ENCODE data around the gene DCTN1. TPM values are rescaled to one million over a fixed set of nuclear protein-coding genes. Genes with fewer than 3 reads are reported as not detected.

Gene DCTN1
- total RNA-seq, 1 donor from 2014 or later, result 244 TPM

- no peaks in the 10 kb centered on the region for H3K9me3 Mint-ChIP-seq (ENCODE audit: unreplicated experiment)
- H3K4me3 Mint-ChIP-seq (ENCODE audit: unreplicated experiment), result no peak overlapping the region
- H3K36me3 Mint-ChIP-seq (ENCODE audit: low read depth, unreplicated experiment), result no peaks in the 10 kb centered on the region
- H3K4me1 Mint-ChIP-seq (ENCODE audit: unreplicated experiment), result peaks cover 3% of the 10 kb centered on the region
- TF ChIP-seq, protein P1, sequence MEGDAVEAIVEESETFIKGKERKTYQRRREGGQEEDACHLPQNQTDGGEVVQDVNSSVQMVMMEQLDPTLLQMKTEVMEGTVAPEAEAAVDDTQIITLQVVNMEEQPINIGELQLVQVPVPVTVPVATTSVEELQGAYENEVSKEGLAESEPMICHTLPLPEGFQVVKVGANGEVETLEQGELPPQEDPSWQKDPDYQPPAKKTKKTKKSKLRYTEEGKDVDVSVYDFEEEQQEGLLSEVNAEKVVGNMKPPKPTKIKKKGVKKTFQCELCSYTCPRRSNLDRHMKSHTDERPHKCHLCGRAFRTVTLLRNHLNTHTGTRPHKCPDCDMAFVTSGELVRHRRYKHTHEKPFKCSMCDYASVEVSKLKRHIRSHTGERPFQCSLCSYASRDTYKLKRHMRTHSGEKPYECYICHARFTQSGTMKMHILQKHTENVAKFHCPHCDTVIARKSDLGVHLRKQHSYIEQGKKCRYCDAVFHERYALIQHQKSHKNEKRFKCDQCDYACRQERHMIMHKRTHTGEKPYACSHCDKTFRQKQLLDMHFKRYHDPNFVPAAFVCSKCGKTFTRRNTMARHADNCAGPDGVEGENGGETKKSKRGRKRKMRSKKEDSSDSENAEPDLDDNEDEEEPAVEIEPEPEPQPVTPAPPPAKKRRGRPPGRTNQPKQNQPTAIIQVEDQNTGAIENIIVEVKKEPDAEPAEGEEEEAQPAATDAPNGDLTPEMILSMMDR (IDR thresholded peaks at IDR 0.05; ENCODE audit: unreplicated experiment), result no peak
- H3K27ac Mint-ChIP-seq (ENCODE audit: unreplicated experiment), result no peak overlapping the region
- DNase-seq (ENCODE audit: low spot score), result no peak
- no peaks in the 10 kb centered on the region for H3K27me3 Mint-ChIP-seq (ENCODE audit: unreplicated experiment)
Measured at GRCh38 chr2:74327199-74327598, 52.9 kb downstream of the DCTN1 start.

GRCh38 chr2:74325815-74326214 is 54.3 kb downstream of the DCTN1 start:
- TF ChIP-seq, protein P1 (IDR thresholded peaks at IDR 0.05; ENCODE audit: unreplicated experiment), result no peak
- Mint-ChIP-seq H3K4me1 (ENCODE audit: unreplicated experiment) (peaks cover 3% of the 10 kb centered on the region), H3K36me3 (ENCODE audit: low read depth, unreplicated experiment) (no peaks in the 10 kb centered on the region), H3K9me3 (ENCODE audit: unreplicated experiment) (no peaks in the 10 kb centered on the region), H3K27me3 (ENCODE audit: unreplicated experiment) (no peaks in the 10 kb centered on the region), H3K27ac (ENCODE audit: unreplicated experiment) (no peak overlapping the region), H3K4me3 (ENCODE audit: unreplicated experiment) (no peak overlapping the region)
- DNase-seq (ENCODE audit: low spot score), result no peak

- Mint-ChIP-seq H3K4me3 (ENCODE audit: unreplicated experiment) (no peak overlapping the region), H3K9me3 (ENCODE audit: unreplicated experiment) (no peaks in the 10 kb centered on the region), H3K27ac (ENCODE audit: unreplicated experiment) (no peak overlapping the region), H3K27me3 (ENCODE audit: unreplicated experiment) (no peaks in the 10 kb centered on the region), H3K4me1 (ENCODE audit: unreplicated experiment) (peaks cover 3% of the 10 kb centered on the region), H3K36me3 (ENCODE audit: low read depth, unreplicated experiment) (no peaks in the 10 kb centered on the region)
- TF ChIP-seq, protein P1 (IDR thresholded peaks at IDR 0.05; ENCODE audit: unreplicated experiment), result no peak
- DNase-seq (ENCODE audit: low spot score), result no peak
Measured at GRCh38 chr2:74321737-74322136, 58.4 kb downstream of the DCTN1 start.

DNA sequence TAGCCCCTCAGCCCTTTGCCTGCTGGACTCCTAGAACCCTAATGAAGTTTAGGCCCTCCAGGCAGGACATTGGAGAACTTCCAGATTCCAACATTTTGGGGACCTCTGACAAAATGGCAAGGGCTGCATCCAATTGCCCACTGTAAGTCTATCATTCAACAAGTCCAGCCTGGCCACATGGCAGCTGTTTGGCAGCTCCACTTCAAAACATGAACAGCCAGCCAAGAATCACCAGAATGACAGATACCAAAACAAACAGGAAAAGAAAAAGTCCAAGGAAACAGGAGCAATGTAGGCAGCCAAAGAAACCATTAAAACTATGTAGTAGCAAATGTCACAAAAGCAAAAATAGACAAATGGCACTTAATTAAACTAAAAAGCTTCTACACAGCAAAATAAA is 62.4 kb downstream of the DCTN1 start:
- peaks cover 6% of the 10 kb centered on the region for H3K4me1 Mint-ChIP-seq (ENCODE audit: unreplicated experiment)
- no peak for DNase-seq (ENCODE audit: low spot score)
- H3K36me3 Mint-ChIP-seq (ENCODE audit: low read depth, unreplicated experiment), result no peaks in the 10 kb centered on the region
- no peak overlapping the region for H3K27ac Mint-ChIP-seq (ENCODE audit: unreplicated experiment)
- no peaks in the 10 kb centered on the region for H3K27me3 Mint-ChIP-seq (ENCODE audit: unreplicated experiment)
- H3K9me3 Mint-ChIP-seq (ENCODE audit: unreplicated experiment), result no peaks in the 10 kb centered on the region
- H3K4me3 Mint-ChIP-seq (ENCODE audit: unreplicated experiment), result no peak overlapping the region
- TF ChIP-seq, protein P1 (IDR thresholded peaks at IDR 0.05; ENCODE audit: unreplicated experiment), result no peak

DNA sequence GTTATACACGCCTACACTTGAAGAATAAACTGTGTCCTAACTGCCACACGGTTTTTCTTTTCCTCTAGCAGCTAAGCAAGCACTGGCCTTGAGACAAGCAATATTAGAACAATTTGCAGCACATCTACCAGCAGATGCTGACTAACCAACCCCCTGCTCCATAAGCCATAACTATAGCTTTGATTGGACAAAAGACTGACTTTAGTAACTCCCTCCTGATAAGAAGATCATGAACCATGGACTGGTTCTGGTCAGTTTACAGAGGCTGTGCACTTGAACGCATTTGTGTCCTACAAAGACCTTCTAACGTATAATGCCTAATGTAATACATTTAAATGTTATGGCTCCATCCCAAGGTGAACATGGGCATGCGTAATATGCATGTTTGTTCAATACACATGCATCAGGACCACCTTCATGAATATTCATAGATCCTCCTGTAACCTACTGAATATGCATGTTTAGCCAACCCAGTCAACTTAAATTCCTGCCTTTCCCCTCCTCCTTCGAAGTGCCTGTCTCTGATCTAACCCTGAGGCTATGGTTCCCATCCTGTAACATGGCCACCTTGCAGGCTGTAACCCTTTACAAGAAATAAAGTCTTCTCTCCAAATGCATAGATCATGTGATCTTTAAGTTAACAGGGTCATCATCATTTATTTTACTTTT is 63.4 kb downstream of the DCTN1 start:
- no peak overlapping the region for H3K27ac Mint-ChIP-seq (ENCODE audit: unreplicated experiment)
- H3K9me3 Mint-ChIP-seq (ENCODE audit: unreplicated experiment), result no peaks in the 10 kb centered on the region
- no peak for DNase-seq (ENCODE audit: low spot score)
- TF ChIP-seq, protein P1 (IDR thresholded peaks at IDR 0.05; ENCODE audit: unreplicated experiment), result no peak
- H3K4me3 Mint-ChIP-seq (ENCODE audit: unreplicated experiment), result no peak overlapping the region
- H3K36me3 Mint-ChIP-seq (ENCODE audit: low read depth, unreplicated experiment), result no peaks in the 10 kb centered on the region
- peaks cover 6% of the 10 kb centered on the region for H3K4me1 Mint-ChIP-seq (ENCODE audit: unreplicated experiment)
- no peaks in the 10 kb centered on the region for H3K27me3 Mint-ChIP-seq (ENCODE audit: unreplicated experiment)

Measured in endothelial cell (in vitro differentiated cells).